Measurements from ENCODE around the gene NECTIN1.

- TF ChIP-seq CTCF (IDR thresholded peaks at IDR 0.05; ENCODE audit: insufficient read depth, low read length, poor library complexity, severe bottlenecking) (no peak), EZH2phosphoT487 (conservative IDR thresholded peaks at IDR 0.05; ENCODE audit: low read length) (no peak)
Observed at GRCh38 chr11:119711476-119711875, 17.5 kb downstream of the NECTIN1 start.
